CD14-positive monocyte (primary cell): ENCODE data around the gene DDR1. TPM values are rescaled to one million over a fixed set of nuclear protein-coding genes. Genes with fewer than 3 reads are reported as not detected.

Source experiments
- DNase-seq, 3 donors: peaks; one replicate each; pipeline ENCODE4 v3.0.0-alpha.2; 2011 to 2022
- H2AFZ ChIP-seq: 2 replicates; pipeline ENCODE4 v1.6.0; 2012; ENCODE audit warnings: mild to moderate bottlenecking, low read depth, low read length, inconsistent platforms; ENCODE audit not compliant: insufficient read depth, poor library complexity, severe bottlenecking
- H3K27ac ChIP-seq, 2 donors: 1 replicate in 1 of 2; 2 replicates in 1 of 2; pipeline ENCODE4 v1.5.1; 2012 to 2013; ENCODE audit warnings: low read length in 2 of 2, control low read depth in 1 of 2, inconsistent platforms in 1 of 2, low read depth in 1 of 2, mild to moderate bottlenecking in 1 of 2
- H3K27me3 ChIP-seq, 2 donors: one replicate each; pipeline versions ENCODE4 v1.6.0 to v1.6.1; 2011 to 2013; ENCODE audit warnings: low read length in 2 of 2; ENCODE audit not compliant: control insufficient read depth in 2 of 2, insufficient read depth in 2 of 2
- H3K36me3 ChIP-seq, 2 donors: replicated peaks in 1 of 2; 1 replicate in 1 of 2; 2 replicates in 1 of 2; pipeline versions ENCODE4 v1.5.1 to v1.6.1; 2012 to 2013; ENCODE audit warnings: low read length in 2 of 2, control low read depth in 1 of 2, inconsistent platforms in 1 of 2, mild to moderate bottlenecking in 1 of 2; ENCODE audit not compliant: insufficient read depth in 2 of 2, control insufficient read depth in 1 of 2
- H3K4me1 ChIP-seq, 2 donors: 1 replicate in 1 of 2; 2 replicates in 1 of 2; pipeline versions ENCODE4 v1.5.1 to v1.6.1; 2012 to 2013; ENCODE audit warnings: low read length in 2 of 2, control low read depth in 1 of 2, inconsistent platforms in 1 of 2, mild to moderate bottlenecking in 1 of 2, moderate library complexity in 1 of 2; ENCODE audit not compliant: insufficient read depth in 2 of 2, control insufficient read depth in 1 of 2
- H3K4me2 ChIP-seq: replicated peaks from 2 replicates; pipeline ENCODE3; 2012; ENCODE audit warnings: low read length, moderate library complexity, mild to moderate bottlenecking; ENCODE audit not compliant: poor library complexity, severe bottlenecking; ENCODE audit errors: extremely low read depth
- H3K4me3 ChIP-seq, 3 experiments: fragments of 200-600 bp in 1 of 3; sonication (generic) in 1 of 3; replicated peaks in 1 of 3; 1 replicate in 2 of 3; 2 replicates in 1 of 3; pipeline ENCODE4 v1.5.1; 2011 to 2013; ENCODE audit warnings: low read length in 3 of 3, mild to moderate bottlenecking in 3 of 3, control low read depth in 2 of 3, low read depth in 2 of 3, inconsistent platforms in 1 of 3, moderate library complexity in 1 of 3
- H3K79me2 ChIP-seq: 2 replicates; pipeline ENCODE4 v1.6.0; 2012; ENCODE audit warnings: mild to moderate bottlenecking, control low read depth, inconsistent platforms, low read length, moderate library complexity; ENCODE audit not compliant: insufficient read depth
- H3K9ac ChIP-seq: 2 replicates; pipeline ENCODE4 v1.6.0; 2017; ENCODE audit warnings: low read length, mild to moderate bottlenecking; ENCODE audit not compliant: insufficient read depth, poor library complexity, severe bottlenecking
- H3K9me3 ChIP-seq, 2 donors: replicated peaks in 1 of 2; 1 replicate in 1 of 2; 2 replicates in 1 of 2; pipeline versions ENCODE4 v1.5.1 to v1.6.1; 2012 to 2013; ENCODE audit warnings: low read length in 2 of 2, control low read depth in 1 of 2; ENCODE audit not compliant: control insufficient read depth in 1 of 2, insufficient read depth in 1 of 2
- H4K20me1 ChIP-seq: 2 replicates; pipeline ENCODE4 v1.6.0; 2012; ENCODE audit warnings: mild to moderate bottlenecking, low read length, control low read depth, moderate library complexity; ENCODE audit not compliant: insufficient read depth
- H3K27ac Mint-ChIP-seq, 7 donors: one replicate each; pipeline ENCODE4 v1.8.0; 2020; ENCODE audit warnings: mild to moderate bottlenecking in 7 of 7, mixed read lengths in 7 of 7, moderate library complexity in 6 of 7, inconsistent platforms in 2 of 7
- H3K27me3 Mint-ChIP-seq, 3 donors: one replicate each; pipeline ENCODE4 v1.8.0; 2021 to 2022; ENCODE audit warnings: low read depth in 3 of 3, mild to moderate bottlenecking in 3 of 3, mixed read lengths in 3 of 3, moderate library complexity in 3 of 3, inconsistent platforms in 1 of 3
- H3K36me3 Mint-ChIP-seq, 2 donors: one replicate each; pipeline ENCODE4 v1.8.0; 2020; ENCODE audit warnings: mixed read lengths in 2 of 2, inconsistent platforms in 1 of 2, mild to moderate bottlenecking in 1 of 2
- H3K4me1 Mint-ChIP-seq: one replicate; pipeline ENCODE4 v1.8.0; 2020; ENCODE audit warnings: mild to moderate bottlenecking, mixed read lengths
- H3K4me3 Mint-ChIP-seq, 2 donors: one replicate each; pipeline ENCODE4 v1.8.0; 2020; ENCODE audit warnings: mild to moderate bottlenecking in 2 of 2, mixed read lengths in 2 of 2, moderate library complexity in 1 of 2
- H3K9me3 Mint-ChIP-seq, 7 donors: one replicate each; pipeline ENCODE4 v1.8.0; 2020 to 2022; ENCODE audit warnings: mixed read lengths in 7 of 7, mild to moderate bottlenecking in 6 of 7, moderate library complexity in 6 of 7, inconsistent platforms in 2 of 7
- WGBS: methylation state at CpG from one replicate; pipeline ENCODE4 v1.1.5; 2013; ENCODE audit warnings: missing lambda C conversion rate; ENCODE audit not compliant: insufficient coverage; 5-methylcytosine and 5-hydroxymethylcytosine counted together
- intact Hi-C, 2 donors: fragments of 100-400 bp; cut with micrococcal nuclease; formaldehyde crosslinking; loops; one replicate each; pipeline versions ENCODE4 v1.15.0 to v1.15.1; 2023
- polyA plus RNA-seq, 3 donors: library from polyadenylated mRNA; depleted of rRNA in 1 of 3; unstranded in 2 of 3; stranded (reverse) in 1 of 3; fragments of 300-500 nt in 2 of 3; fragments of >200 nt in 1 of 3; fragmentation: Illumina TruSeq in 2 of 3; gene quantifications; 1 replicate in 2 of 3; 2 replicates in 1 of 3; pipeline ENCODE4 v1.2.3, GENCODE V29; 2012 to 2021
- TF ChIP-seq, protein P1 (sequence below): fragments of 200-600 bp; IDR thresholded peaks from one replicate; pipeline ENCODE4 v1.8.0; 2022; ENCODE audit warnings: antibody characterized with exemption, mild to moderate bottlenecking

Gene DDR1
- polyA plus RNA-seq, 3 donors = 0.39 to 1.0 (median 0.51) TPM

DNA sequence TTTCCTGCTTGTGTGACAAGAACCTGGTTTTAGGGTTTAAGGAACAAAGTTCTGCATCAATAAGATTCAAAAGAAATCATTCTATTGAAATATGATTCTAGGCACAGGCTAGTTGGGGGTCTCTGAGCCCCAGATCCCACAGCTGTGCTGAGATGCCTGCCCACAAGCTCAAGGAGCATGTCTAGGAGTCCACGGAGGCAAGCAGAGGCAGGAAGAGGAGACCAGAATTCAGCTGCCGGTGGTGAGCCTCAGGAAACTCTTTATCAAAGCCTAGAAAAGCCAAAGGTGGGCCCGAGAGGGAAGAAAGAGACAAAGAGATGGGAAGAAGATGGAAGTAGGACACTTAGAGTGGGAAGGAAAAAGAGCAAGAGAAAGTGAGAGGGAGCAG is 40.7 kb upstream of the DDR1 start:
- peak overlapping the region in 1 of 7 donors; percentile 42 for H3K27ac Mint-ChIP-seq
- intact Hi-C loops = loop anchor here in 1 of 2 donors (5.0 kb wide), 1 partner anchor 39 kb away; the partner anchor contains the start of gene DDR1
- Histone ChIP-seq H3K4me2 (no peak overlapping the region), H3K36me3 (no peaks in the 10 kb centered on the region), H3K79me2 (no peaks in the 10 kb centered on the region), H3K9ac (no peak overlapping the region), H3K4me1 (peaks cover 2 to 3% of the 10 kb centered on the region in 2 donors), H3K9me3 (no peaks in the 10 kb centered on the region), H2AFZ (peak overlapping the region; percentile 29), H3K27ac (no peak overlapping the region), H3K27me3 (no peaks in the 10 kb centered on the region), H4K20me1 (no peaks in the 10 kb centered on the region), H3K4me3 (no peak overlapping the region)
- DNase-seq = no peak
- H3K36me3 Mint-ChIP-seq = no peaks in the 10 kb centered on the region
- H3K4me3 Mint-ChIP-seq = no peak overlapping the region
- TF ChIP-seq, protein P1, sequence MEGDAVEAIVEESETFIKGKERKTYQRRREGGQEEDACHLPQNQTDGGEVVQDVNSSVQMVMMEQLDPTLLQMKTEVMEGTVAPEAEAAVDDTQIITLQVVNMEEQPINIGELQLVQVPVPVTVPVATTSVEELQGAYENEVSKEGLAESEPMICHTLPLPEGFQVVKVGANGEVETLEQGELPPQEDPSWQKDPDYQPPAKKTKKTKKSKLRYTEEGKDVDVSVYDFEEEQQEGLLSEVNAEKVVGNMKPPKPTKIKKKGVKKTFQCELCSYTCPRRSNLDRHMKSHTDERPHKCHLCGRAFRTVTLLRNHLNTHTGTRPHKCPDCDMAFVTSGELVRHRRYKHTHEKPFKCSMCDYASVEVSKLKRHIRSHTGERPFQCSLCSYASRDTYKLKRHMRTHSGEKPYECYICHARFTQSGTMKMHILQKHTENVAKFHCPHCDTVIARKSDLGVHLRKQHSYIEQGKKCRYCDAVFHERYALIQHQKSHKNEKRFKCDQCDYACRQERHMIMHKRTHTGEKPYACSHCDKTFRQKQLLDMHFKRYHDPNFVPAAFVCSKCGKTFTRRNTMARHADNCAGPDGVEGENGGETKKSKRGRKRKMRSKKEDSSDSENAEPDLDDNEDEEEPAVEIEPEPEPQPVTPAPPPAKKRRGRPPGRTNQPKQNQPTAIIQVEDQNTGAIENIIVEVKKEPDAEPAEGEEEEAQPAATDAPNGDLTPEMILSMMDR = no peak
- H3K4me1 Mint-ChIP-seq = peaks cover 12% of the 10 kb centered on the region
- H3K27me3 Mint-ChIP-seq = peaks cover 4 to 13% (median 9%) of the 10 kb centered on the region in 3 donors
- WGBS = 38% methylated on average over 3 of the region's 3 CpGs
- H3K9me3 Mint-ChIP-seq = peaks cover 0 to 3% (median 0%) of the 10 kb centered on the region in 7 donors

DNA sequence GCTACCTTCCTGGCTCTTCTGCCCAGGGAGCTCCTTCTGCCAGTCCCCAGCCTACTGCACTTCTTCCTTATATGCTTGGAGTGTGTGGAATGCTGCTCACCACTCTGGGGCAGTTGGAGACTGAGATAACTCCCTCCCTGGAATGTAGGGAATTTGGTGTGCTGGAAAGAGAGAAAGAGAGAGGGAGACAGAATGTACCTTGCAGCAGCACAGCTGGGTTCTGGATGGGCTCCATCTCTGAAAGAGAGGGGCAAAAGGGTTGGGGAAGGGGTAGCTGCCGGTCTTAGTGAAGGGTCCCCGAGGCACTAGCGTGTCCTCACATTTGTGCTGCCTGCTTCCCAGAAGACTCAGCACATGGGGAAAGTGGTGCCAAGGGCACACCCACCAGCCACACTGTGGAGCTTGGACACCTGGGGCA is 40.2 kb upstream of the DDR1 start:
- H3K36me3 Mint-ChIP-seq = no peaks in the 10 kb centered on the region
- no peak overlapping the region for H3K9ac ChIP-seq
- peaks cover 7% of the 10 kb centered on the region for H3K4me1 Mint-ChIP-seq
- H3K27me3 ChIP-seq = no peaks in the 10 kb centered on the region
- no peaks in the 10 kb centered on the region for H3K36me3 ChIP-seq
- intact Hi-C loops = loop anchor here in 1 of 2 donors (5.0 kb wide), 1 partner anchor 38 kb away; the partner anchor contains the start of gene DDR1
- no peak overlapping the region for H3K4me3 Mint-ChIP-seq
- H3K9me3 ChIP-seq = no peaks in the 10 kb centered on the region
- no peaks in the 10 kb centered on the region for H4K20me1 ChIP-seq
- H3K4me2 ChIP-seq = no peak overlapping the region
- H3K79me2 ChIP-seq = no peaks in the 10 kb centered on the region
- peaks cover 4 to 13% (median 9%) of the 10 kb centered on the region in 3 donors for H3K27me3 Mint-ChIP-seq
- no peak overlapping the region for H3K4me3 ChIP-seq
- peak overlapping the region in 1 of 7 donors; percentile 42 for H3K27ac Mint-ChIP-seq
- H3K9me3 Mint-ChIP-seq = peaks cover 0 to 3% (median 0%) of the 10 kb centered on the region in 7 donors
- no peak for DNase-seq
- TF ChIP-seq, protein P1 = no peak
- 100% methylated on average over 1 of the region's 3 CpGs for WGBS
- H2AFZ ChIP-seq = peak overlapping the region; percentile 29
- H3K4me1 ChIP-seq = no peaks in the 10 kb centered on the region
- no peak overlapping the region for H3K27ac ChIP-seq
